ENCODE measurements around the gene TAB2. TPM values are rescaled to one million over a fixed set of nuclear protein-coding genes. Genes with fewer than 3 reads are reported as not detected.

The TAB2 gene
- total RNA-seq, 1 experiment from 2014 or later: 52.2 TPM

DNA sequence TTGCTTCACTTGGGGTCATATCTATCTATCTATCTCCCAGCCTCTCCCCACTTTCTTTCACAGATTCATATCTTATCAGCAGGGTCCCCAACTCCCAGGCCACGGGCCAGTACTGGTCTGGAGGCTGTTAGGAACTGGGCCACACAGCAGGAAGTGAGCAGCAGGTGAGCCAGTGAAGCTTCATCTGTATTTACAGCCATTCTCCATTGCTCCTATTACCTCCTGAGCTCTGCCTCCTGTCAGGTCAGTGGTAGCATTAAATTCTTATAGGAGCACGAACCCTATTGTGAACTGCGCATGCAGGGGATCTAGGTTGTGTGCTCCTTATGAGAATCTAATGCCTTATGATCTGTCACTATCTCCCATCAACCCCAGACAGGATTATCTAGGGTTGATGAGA lies 14.8 kb upstream of the TAB2 start:
- POLR2A ChIA-PET (ENCODE audit: low non-redundant PET): no interaction called here

DNA sequence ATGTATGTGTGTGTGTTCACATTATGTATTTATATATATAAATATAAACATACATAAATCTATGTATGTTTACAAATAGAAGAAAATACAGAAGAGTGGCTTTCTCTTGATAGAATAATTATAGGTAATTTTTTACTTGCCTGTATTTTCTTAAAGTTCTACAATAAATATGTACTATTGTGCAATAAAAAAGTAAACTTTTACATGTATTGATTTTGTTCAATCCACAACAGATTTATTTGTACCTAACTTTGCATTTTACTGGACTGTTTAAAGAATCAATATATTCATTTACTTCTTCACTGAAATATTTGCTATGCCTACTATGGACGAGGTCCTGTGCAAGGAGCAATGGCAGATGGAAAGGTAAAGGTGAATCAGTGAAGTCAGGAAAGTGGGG lies 14.0 kb upstream of the TAB2 start:
- H3K36me3 ChIP-seq (ENCODE audit: insufficient read depth, low read length, poor library complexity, severe bottlenecking): no peaks in the 10 kb centered on the region
- DNase-seq (ENCODE audit: low spot score): no peak
- POLR2A ChIA-PET (ENCODE audit: low non-redundant PET): no interaction called here
- no peak for TF ChIP-seq EZH2 (IDR thresholded peaks at IDR 0.05; ENCODE audit: borderline replicate concordance, low read depth, low read length, poor library complexity, severe bottlenecking)
- TF ChIP-seq, protein P1, sequence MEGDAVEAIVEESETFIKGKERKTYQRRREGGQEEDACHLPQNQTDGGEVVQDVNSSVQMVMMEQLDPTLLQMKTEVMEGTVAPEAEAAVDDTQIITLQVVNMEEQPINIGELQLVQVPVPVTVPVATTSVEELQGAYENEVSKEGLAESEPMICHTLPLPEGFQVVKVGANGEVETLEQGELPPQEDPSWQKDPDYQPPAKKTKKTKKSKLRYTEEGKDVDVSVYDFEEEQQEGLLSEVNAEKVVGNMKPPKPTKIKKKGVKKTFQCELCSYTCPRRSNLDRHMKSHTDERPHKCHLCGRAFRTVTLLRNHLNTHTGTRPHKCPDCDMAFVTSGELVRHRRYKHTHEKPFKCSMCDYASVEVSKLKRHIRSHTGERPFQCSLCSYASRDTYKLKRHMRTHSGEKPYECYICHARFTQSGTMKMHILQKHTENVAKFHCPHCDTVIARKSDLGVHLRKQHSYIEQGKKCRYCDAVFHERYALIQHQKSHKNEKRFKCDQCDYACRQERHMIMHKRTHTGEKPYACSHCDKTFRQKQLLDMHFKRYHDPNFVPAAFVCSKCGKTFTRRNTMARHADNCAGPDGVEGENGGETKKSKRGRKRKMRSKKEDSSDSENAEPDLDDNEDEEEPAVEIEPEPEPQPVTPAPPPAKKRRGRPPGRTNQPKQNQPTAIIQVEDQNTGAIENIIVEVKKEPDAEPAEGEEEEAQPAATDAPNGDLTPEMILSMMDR (conservative IDR thresholded peaks at IDR 0.05; ENCODE audit: low read depth, low read length): no peak
- intact Hi-C loops (cut with micrococcal nuclease; ENCODE audit: unreplicated experiment): no loop called here
- CTCF ChIA-PET: no interaction called here
- H3K4me1 ChIP-seq (ENCODE audit: insufficient read depth, low read length, poor library complexity, severe bottlenecking): no peaks in the 10 kb centered on the region
- no peaks in the 10 kb centered on the region for H3K9me3 ChIP-seq (ENCODE audit: low read depth, low read length, poor library complexity, severe bottlenecking)
- H3K27ac ChIP-seq (ENCODE audit: low read depth, low read length, poor library complexity, severe bottlenecking): no peak overlapping the region
- H3K4me3 ChIP-seq (ENCODE audit: low read depth, low read length, poor library complexity, severe bottlenecking): no peak overlapping the region
- BruUV-seq (replicated peaks): no TSS peak
- no peaks in the 10 kb centered on the region for H3K27me3 ChIP-seq (replicated peaks; ENCODE audit: insufficient read depth, low read depth, low read length, poor library complexity)

More for the DNA sequence above, 14.8 kb upstream of the TAB2 start:
- CTCF ChIA-PET: no interaction called here
- H3K27ac ChIP-seq (ENCODE audit: low read depth, low read length, poor library complexity, severe bottlenecking): no peak overlapping the region
- TF ChIP-seq, protein P1 (conservative IDR thresholded peaks at IDR 0.05; ENCODE audit: low read depth, low read length): no peak
- no peak for TF ChIP-seq EZH2 (IDR thresholded peaks at IDR 0.05; ENCODE audit: borderline replicate concordance, low read depth, low read length, poor library complexity, severe bottlenecking)
- no peak for DNase-seq (ENCODE audit: low spot score)
- no peak overlapping the region for H3K4me3 ChIP-seq (ENCODE audit: low read depth, low read length, poor library complexity, severe bottlenecking)
- no peaks in the 10 kb centered on the region for H3K27me3 ChIP-seq (replicated peaks; ENCODE audit: insufficient read depth, low read depth, low read length, poor library complexity)
- no peaks in the 10 kb centered on the region for H3K9me3 ChIP-seq (ENCODE audit: low read depth, low read length, poor library complexity, severe bottlenecking)
- no peaks in the 10 kb centered on the region for H3K4me1 ChIP-seq (ENCODE audit: insufficient read depth, low read length, poor library complexity, severe bottlenecking)
- no peaks in the 10 kb centered on the region for H3K36me3 ChIP-seq (ENCODE audit: insufficient read depth, low read length, poor library complexity, severe bottlenecking)
- BruUV-seq (replicated peaks): no TSS peak
- intact Hi-C loops (cut with micrococcal nuclease; ENCODE audit: unreplicated experiment): no loop called here

DNA sequence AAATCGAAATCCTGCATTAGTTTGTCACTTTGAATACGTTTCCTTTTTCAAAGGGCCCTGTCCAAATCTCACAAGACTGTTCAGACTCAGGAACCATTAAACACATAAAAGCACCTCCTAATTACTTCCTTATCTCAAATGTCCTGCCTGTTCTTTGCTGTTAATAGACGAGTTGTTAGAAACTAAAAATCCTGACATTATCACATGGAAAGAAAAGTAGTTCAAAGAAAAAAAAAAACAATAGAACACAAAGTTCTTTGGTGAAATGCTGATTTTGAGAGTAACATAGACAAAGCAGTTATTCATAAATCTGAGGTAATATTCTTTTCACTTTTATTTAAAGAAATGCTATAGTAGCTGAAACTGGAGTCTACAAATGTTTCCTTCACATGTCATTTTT lies 12.1 kb upstream of the TAB2 start:
- no peaks in the 10 kb centered on the region for H3K27me3 ChIP-seq (replicated peaks; ENCODE audit: insufficient read depth, low read depth, low read length, poor library complexity)
- H3K36me3 ChIP-seq (ENCODE audit: insufficient read depth, low read length, poor library complexity, severe bottlenecking): no peaks in the 10 kb centered on the region
- TF ChIP-seq, protein P1 (conservative IDR thresholded peaks at IDR 0.05; ENCODE audit: low read depth, low read length): no peak
- no peak for TF ChIP-seq EZH2 (IDR thresholded peaks at IDR 0.05; ENCODE audit: borderline replicate concordance, low read depth, low read length, poor library complexity, severe bottlenecking)
- no peaks in the 10 kb centered on the region for H3K9me3 ChIP-seq (ENCODE audit: low read depth, low read length, poor library complexity, severe bottlenecking)
- DNase-seq (ENCODE audit: low spot score): no peak
- CTCF ChIA-PET: no interaction called here
- no TSS peak for BruUV-seq (replicated peaks)
- no peak overlapping the region for H3K4me3 ChIP-seq (ENCODE audit: low read depth, low read length, poor library complexity, severe bottlenecking)
- POLR2A ChIA-PET (ENCODE audit: low non-redundant PET): no interaction called here
- no peak overlapping the region for H3K27ac ChIP-seq (ENCODE audit: low read depth, low read length, poor library complexity, severe bottlenecking)
- intact Hi-C loops (cut with micrococcal nuclease; ENCODE audit: unreplicated experiment): no loop called here
- no peaks in the 10 kb centered on the region for H3K4me1 ChIP-seq (ENCODE audit: insufficient read depth, low read length, poor library complexity, severe bottlenecking)

Data from A673 (cell line).